NCI-H2227 (cell line): ENCODE results near the gene PRRG2.
A peak's percentile ranks its signal among the peaks of the same experiment; 100 is the strongest.

ENCODE experiments used
- DNase-seq: peaks from one replicate; lab custom pipeline; 2025; ENCODE audit not compliant: unreplicated experiment; lab: John Stamatoyannopoulos, UW

Gene PRRG2

DNA sequence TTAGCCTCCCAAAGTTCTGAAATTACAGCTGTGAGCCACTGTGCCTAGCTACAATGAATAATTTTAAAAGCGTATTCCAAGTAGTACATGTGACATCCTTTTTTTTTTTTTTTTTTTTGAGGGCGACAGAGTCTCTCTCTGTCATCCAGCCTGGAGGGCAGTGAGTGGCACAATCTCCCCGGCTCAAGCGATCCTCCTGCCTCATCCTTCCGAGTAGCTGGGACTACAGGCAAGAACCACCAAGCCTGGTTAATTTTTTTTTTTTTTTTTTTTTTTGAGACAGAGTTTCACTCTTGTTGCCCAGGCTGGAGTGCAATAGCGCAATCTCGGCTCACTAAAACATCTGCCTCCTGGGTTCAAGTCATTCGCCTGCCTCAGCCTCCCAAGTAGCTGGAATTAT, 6.1 kb downstream of the PRRG2 start:
- no peak for DNase-seq

- no peak for DNase-seq
Observed at GRCh38 chr19:49588365-49589122, 7.4 kb downstream of the PRRG2 start.

DNA sequence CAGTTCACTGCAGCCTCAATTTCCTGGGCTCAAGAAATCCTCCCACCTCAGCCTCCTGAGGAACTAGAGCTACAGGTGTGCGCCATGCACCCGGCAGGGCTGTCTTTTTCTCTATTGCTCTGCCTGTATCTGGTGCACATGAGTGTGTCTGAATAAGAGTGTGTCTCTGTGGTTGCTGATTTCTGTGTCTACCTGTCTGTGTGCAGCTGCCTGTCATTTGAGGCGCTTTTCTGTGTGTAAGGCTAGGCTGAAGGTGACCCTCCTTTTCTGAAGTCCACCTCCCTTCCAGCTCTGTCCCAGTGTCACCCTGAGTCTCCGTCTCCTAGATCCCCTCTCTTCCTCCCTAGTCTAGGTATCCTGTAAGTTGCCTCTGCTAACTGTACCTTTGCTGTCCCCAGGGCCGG, 8.4 kb downstream of the PRRG2 start:
- DNase-seq: no peak

- DNase-seq: peak; percentile 94
Observed at GRCh38 chr19:49590071-49590970, 9.2 kb downstream of the PRRG2 start.

- peak; percentile 71 for DNase-seq
Observed at GRCh38 chr19:49590971-49591730, 10.0 kb downstream of the PRRG2 start, which contains the start of gene PRR12. Gene PRR12 (plus strand): TSS chr19:49591182. CDS start chr19:49591655, 473 bp downstream.

DNA sequence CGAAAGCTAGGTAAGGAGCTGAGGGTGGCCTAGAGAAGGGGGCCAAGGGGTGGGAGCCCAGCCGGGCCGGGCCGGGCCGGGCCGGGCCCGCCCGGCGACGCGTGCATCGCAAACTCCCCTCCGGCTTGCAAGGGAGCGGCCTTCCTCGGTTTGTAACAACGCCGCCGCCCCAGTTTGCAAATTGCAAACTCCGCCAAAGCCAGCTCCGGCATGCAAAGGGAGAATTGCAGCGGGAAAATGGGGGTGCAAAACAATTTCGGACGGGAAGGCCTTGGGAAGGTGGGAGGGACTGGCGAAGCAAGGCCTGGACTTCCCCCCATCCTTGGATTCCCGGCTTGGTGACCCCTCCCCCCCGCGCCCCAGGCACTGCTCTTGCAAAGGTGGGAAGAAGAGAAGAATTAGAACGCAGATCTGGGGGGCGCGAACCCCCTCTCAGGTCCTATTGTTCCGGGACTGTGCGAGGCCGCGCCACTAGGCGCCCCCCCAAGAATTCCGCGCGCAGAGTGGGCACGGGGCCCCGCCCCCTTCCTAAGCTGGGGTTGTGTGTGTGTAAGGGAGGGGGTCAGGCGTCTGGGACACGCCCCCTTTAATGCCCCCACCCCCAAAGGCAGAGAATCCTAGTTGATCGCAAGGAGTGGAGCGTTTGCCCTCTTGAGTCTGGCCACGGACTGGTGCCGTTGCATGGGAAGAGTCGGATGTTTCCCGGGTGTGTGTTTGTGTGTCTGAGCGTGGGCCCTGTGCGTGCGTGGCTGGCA, 10.8 kb downstream of the PRRG2 start:
- peak; percentile 67 for DNase-seq

GRCh38 chr19:49592486-49593232, 11.5 kb downstream of the PRRG2 start:
- DNase-seq: no peak

- DNase-seq: peak; percentile 91
Observed at GRCh38 chr19:49593233-49594113, 12.4 kb downstream of the PRRG2 start.

- no peak for DNase-seq
Observed at GRCh38 chr19:49594157-49594992, 13.3 kb downstream of the PRRG2 start.

DNA sequence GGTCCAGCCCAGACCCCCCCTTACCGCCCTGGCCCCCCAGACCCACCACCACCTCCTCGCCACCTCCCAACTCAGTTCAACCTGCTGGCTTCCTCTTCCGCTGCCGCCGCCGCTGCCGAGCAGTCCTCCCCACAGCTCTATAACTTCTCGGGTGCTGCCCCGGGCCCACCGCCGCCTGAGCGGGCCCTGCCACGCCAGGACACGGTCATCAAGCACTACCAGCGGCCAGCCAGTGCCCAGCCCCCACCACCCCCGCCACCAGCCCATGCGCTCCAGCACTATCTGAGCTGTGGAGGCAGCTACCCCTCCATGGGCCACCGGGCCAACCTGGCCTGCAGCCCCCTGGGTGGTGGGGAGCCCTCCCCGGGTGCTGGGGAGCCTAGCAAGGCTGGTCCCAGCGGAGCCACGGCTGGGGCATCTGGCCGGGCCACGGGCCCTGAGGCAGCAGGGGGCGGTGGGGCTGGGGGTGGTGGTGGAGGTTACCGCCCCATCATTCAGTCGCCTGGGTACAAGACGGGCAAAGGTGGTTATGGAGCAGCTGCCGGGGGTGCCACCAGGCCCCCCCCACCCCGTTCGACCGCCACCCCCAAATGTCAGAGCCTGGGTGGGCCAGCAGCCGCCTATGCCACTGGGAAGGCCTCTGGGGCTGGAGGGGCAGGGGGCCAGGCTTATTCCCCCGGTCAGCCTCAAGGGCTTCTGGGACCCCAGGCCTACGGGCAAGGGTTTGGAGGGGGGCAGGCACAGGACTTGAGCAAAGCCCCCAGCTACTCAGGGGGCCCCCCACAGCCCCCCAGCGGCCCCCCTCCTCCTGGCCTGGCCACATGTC, 14.1 kb downstream of the PRRG2 start:
- no peak for DNase-seq

GRCh38 chr19:49595819-49596404, 14.8 kb downstream of the PRRG2 start:
- no peak for DNase-seq

GRCh38 chr19:49596407-49596806, 15.3 kb downstream of the PRRG2 start:
- DNase-seq: no peak

- DNase-seq: no peak
Observed at GRCh38 chr19:49596954-49597702, 16.0 kb downstream of the PRRG2 start.

DNA sequence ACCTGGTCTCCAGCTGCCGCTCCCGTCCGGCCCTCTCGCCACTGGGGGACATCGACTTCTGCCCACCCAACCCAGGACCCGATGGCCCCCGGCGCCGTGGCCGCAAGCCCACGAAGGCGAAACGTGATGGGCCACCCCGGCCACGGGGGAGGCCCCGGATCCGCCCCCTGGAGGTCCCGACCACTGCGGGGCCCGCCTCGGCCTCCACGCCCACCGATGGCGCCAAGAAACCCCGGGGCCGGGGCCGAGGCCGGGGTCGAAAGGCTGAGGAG, 16.5 kb downstream of the PRRG2 start:
- DNase-seq: no peak

- DNase-seq: no peak
Observed at GRCh38 chr19:49599378-49600295, 18.5 kb downstream of the PRRG2 start.
